Upper lobe of right lung (tissue), 1 donor: Measurements from ENCODE around the gene TFF3. TPM values are rescaled to one million over a fixed set of nuclear protein-coding genes. Genes with fewer than 3 reads are reported as not detected.

Experiments
- ATAC-seq: fragments of 200-7000 bp; cut with Tn5 transposase; one replicate; pipeline ENCODE4 v1.9.1; 2020; ENCODE audit warnings: mild to moderate bottlenecking, moderate library complexity
- DNase-seq: peaks from one replicate; pipeline ENCODE4 v3.0.0-alpha.2; 2020
- H3K27ac ChIP-seq: fragments of 200-600 bp; one replicate; pipeline ENCODE4 v1.8.0; 2022
- H3K27me3 ChIP-seq: fragments of 200-600 bp; one replicate; pipeline ENCODE4 v1.8.0; 2022; ENCODE audit warnings: mild to moderate bottlenecking
- H3K36me3 ChIP-seq: fragments of 200-600 bp; one replicate; pipeline ENCODE4 v1.8.0; 2022
- H3K4me1 ChIP-seq: fragments of 200-600 bp; one replicate; pipeline ENCODE4 v1.8.0; 2022
- H3K4me3 ChIP-seq: fragments of 200-600 bp; one replicate; pipeline ENCODE4 v1.8.0; 2022; ENCODE audit warnings: mild to moderate bottlenecking
- H3K9me3 ChIP-seq: fragments of 200-600 bp; one replicate; pipeline ENCODE4 v1.8.0; 2022
- intact Hi-C: fragments of 100-400 bp; cut with DNase I; formaldehyde crosslinking; loops from one replicate; pipeline ENCODE4 v1.11.0; 2022
- total RNA-seq: library from RNA; stranded (reverse); fragmentation: NEBNext Ultra II Directional; extraction: Animal tissue kit (Norgen Biotek cat#: 25700); gene quantifications from one replicate; pipeline ENCODE4 v1.2.1, GENCODE V29; 2021
- TF ChIP-seq, protein P1 (sequence below): fragments of 200-600 bp; IDR thresholded peaks from one replicate; pipeline ENCODE4 v1.8.0; 2022; ENCODE audit warnings: antibody characterized with exemption
- donor health status: DM: no; HTN: yes; CAD: no; lungs with severe emphysema.

Gene TFF3
- total RNA-seq, 1 donor from 2014 or later: 19.6 TPM

GRCh38 chr21:42304556-42305454 lies 10.4 kb downstream of the TFF3 start:
- Histone ChIP-seq H3K27me3 (peaks cover 7% of the 10 kb centered on the region), H3K4me3 (no peak overlapping the region), H3K36me3 (no peaks in the 10 kb centered on the region), H3K27ac (no peak overlapping the region), H3K9me3 (no peaks in the 10 kb centered on the region), H3K4me1 (peaks cover 20% of the 10 kb centered on the region)
- TF ChIP-seq, protein P1, sequence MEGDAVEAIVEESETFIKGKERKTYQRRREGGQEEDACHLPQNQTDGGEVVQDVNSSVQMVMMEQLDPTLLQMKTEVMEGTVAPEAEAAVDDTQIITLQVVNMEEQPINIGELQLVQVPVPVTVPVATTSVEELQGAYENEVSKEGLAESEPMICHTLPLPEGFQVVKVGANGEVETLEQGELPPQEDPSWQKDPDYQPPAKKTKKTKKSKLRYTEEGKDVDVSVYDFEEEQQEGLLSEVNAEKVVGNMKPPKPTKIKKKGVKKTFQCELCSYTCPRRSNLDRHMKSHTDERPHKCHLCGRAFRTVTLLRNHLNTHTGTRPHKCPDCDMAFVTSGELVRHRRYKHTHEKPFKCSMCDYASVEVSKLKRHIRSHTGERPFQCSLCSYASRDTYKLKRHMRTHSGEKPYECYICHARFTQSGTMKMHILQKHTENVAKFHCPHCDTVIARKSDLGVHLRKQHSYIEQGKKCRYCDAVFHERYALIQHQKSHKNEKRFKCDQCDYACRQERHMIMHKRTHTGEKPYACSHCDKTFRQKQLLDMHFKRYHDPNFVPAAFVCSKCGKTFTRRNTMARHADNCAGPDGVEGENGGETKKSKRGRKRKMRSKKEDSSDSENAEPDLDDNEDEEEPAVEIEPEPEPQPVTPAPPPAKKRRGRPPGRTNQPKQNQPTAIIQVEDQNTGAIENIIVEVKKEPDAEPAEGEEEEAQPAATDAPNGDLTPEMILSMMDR: no peak
- intact Hi-C loops: no loop called here
- ATAC-seq: no peak
- no peak for DNase-seq

DNA sequence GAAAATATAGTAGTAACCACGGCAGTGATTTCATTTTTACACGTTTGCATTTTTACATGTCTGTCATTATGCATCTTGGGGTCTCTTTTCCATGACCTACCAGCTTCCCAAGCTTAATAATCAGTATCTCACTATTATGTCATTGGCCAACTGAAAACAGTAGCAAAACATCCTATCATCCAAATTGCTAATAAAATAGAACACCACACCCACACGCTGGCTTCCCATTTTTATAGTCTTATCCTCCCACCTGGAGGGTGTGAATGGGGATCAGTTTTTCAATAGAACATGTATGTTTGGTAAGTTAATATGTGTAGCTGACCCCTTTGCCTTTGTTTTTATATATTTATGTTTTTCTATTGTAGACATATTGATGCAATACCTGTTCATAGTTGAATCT lies 11.8 kb downstream of the TFF3 start:
- TF ChIP-seq, protein P1: no peak
- H3K27me3 ChIP-seq: peaks cover 5% of the 10 kb centered on the region
- intact Hi-C loops: no loop called here

GRCh38 chr21:42302794-42303193 lies 12.4 kb downstream of the TFF3 start:
- ATAC-seq (no peak), DNase-seq (no peak)
- Histone ChIP-seq H3K27ac (no peak overlapping the region), H3K9me3 (no peaks in the 10 kb centered on the region), H3K4me1 (peaks cover 16% of the 10 kb centered on the region), H3K36me3 (no peaks in the 10 kb centered on the region), H3K4me3 (no peak overlapping the region), H3K27me3 (no peaks in the 10 kb centered on the region)
- TF ChIP-seq, protein P1: no peak
- intact Hi-C loops: no loop called here

More for the DNA sequence above, 11.8 kb downstream of the TFF3 start:
- DNase-seq (no peak), ATAC-seq (no peak)
- Histone ChIP-seq H3K4me3 (no peak overlapping the region), H3K36me3 (no peaks in the 10 kb centered on the region), H3K27ac (no peak overlapping the region), H3K4me1 (peaks cover 16% of the 10 kb centered on the region), H3K9me3 (no peaks in the 10 kb centered on the region)

- intact Hi-C loops: no loop called here
- Histone ChIP-seq H3K4me3 (no peak overlapping the region), H3K27me3 (no peaks in the 10 kb centered on the region), H3K4me1 (peaks cover 16% of the 10 kb centered on the region), H3K9me3 (no peaks in the 10 kb centered on the region), H3K27ac (no peak overlapping the region), H3K36me3 (no peaks in the 10 kb centered on the region)
- ATAC-seq: no peak
- DNase-seq: no peak
- TF ChIP-seq, protein P1: no peak
Observed at GRCh38 chr21:42302076-42302650, 13.0 kb downstream of the TFF3 start.

DNA sequence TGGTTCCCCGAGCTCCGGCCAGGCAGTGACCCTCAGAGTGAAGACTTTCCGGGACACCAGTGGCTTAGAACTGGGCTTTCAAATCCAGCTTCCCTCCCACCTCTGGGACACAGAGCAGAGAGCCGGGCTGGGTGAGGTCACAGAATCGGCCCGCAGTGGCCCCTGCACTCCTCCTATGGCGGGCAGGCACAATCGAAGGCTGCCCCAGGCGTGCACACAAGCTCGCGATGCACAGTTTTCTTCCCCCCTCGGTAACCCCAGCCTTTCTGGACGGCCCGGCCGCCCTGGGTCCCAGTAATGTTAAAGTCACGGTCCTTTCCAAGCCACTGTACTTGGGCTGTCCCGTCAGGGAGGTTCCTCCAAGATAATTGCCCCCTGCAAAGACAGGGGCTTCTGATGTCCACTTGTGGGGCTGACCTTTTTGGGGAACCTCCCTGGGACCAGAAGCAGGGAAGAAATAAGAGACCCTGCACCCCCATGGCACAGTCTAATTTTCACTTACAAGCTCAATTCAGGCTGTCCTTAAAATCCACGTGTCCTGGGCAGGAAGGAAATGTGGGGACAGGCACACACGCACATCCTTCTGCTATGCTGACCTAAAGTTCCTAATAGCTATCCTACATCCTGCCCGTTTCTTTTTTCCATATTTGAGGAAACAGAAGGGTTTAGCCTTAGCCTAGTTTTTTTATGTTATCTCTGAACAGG lies 13.7 kb downstream of the TFF3 start:
- Histone ChIP-seq H3K4me3 (no peak overlapping the region), H3K4me1 (peaks cover 16% of the 10 kb centered on the region), H3K27ac (peak overlapping the region; percentile 24), H3K9me3 (no peaks in the 10 kb centered on the region), H3K27me3 (no peaks in the 10 kb centered on the region), H3K36me3 (no peaks in the 10 kb centered on the region)
- TF ChIP-seq, protein P1: no peak
- DNase-seq (no peak), ATAC-seq (no peak)
- intact Hi-C loops: no loop called here
